Panc1 (cell line): ENCODE results near the gene LBH. TPM values are rescaled to one million over a fixed set of nuclear protein-coding genes. Genes with fewer than 3 reads are reported as not detected.

Experiments
- ATAC-seq: fragments of 200-7000 bp; cut with Tn5 transposase; 2 replicates; pipeline ENCODE4 v1.9.1; 2020; ENCODE audit warnings: mild to moderate bottlenecking, moderate library complexity
- BruUV-seq: library from RNA; stranded (reverse); fragments of 400-500 nt; replicated peaks from 2 replicates; lab custom pipeline; 2021; lab: Mats Ljungman, UMichigan
- CTCF ChIA-PET: fragments of 300-600 bp; sonication (Branson Sonifier 250); formaldehyde crosslinking; loops from one replicate; lab custom pipeline; 2022; ENCODE audit warnings: antibody characterized with exemption; lab: Charles Lee
- POLR2A ChIA-PET: fragments of 300-600 bp; sonication (Branson Sonifier 250); formaldehyde crosslinking; loops from one replicate; lab custom pipeline; 2022; ENCODE audit warnings: antibody characterized with exemption; lab: Charles Lee
- DNase-seq: peaks from one replicate; pipeline ENCODE4 v3.0.0-alpha.2; 2010; ENCODE audit warnings: low read depth, low spot score
- H3K27ac ChIP-seq: 2 replicates; pipeline ENCODE4 v1.5.1; 2011; ENCODE audit warnings: mild to moderate bottlenecking, low read length, inconsistent platforms
- H3K27me3 ChIP-seq: fragments of 200-500 bp; sonication (Bioruptor generic); 2 replicates; pipeline ENCODE4 v1.6.0; 2014; ENCODE audit warnings: low read length, inconsistent platforms; ENCODE audit not compliant: control insufficient read depth, insufficient read depth
- H3K36me3 ChIP-seq: fragments of 200-500 bp; sonication (Bioruptor generic); 2 replicates; pipeline ENCODE4 v1.5.1; 2014; ENCODE audit warnings: inconsistent platforms, mild to moderate bottlenecking, low read length, moderate library complexity; ENCODE audit not compliant: control insufficient read depth, insufficient read depth
- H3K4me1 ChIP-seq: 2 replicates; pipeline ENCODE4 v1.5.1; 2011; ENCODE audit warnings: inconsistent platforms, mild to moderate bottlenecking, low read length, moderate library complexity; ENCODE audit not compliant: control insufficient read depth, insufficient read depth
- H3K4me3 ChIP-seq, 2 experiments: 2 replicates each; pipeline ENCODE4 v1.5.1; 2011 to 2012; ENCODE audit warnings: low read depth in 2 of 2, low read length in 2 of 2, mild to moderate bottlenecking in 2 of 2, inconsistent platforms in 1 of 2, moderate library complexity in 1 of 2
- H3K9me3 ChIP-seq: fragments of 200-500 bp; sonication (Bioruptor generic); 2 replicates; pipeline ENCODE4 v1.5.1; 2014; ENCODE audit warnings: low read depth, mild to moderate bottlenecking, inconsistent platforms, low read length, moderate library complexity; ENCODE audit not compliant: control insufficient read depth, insufficient read depth
- CTCF ChIP-seq: fragments of 450-650 bp; IDR thresholded peaks from 2 replicates; pipeline ENCODE4 v1.5.1; 2017; ENCODE audit warnings: mild to moderate bottlenecking
- POLR2AphosphoS5 ChIP-seq: IDR thresholded peaks from 2 replicates; pipeline ENCODE4 v1.6.1; 2012; ENCODE audit warnings: mild to moderate bottlenecking, low read depth, low read length, moderate library complexity
- SIN3A ChIP-seq: IDR thresholded peaks from 2 replicates; pipeline ENCODE4 v1.6.1; 2012; ENCODE audit warnings: low read depth, mild to moderate bottlenecking, low read length, moderate library complexity, borderline replicate concordance; ENCODE audit not compliant: insufficient read depth
- TCF7L2 ChIP-seq: IDR thresholded peaks from 2 replicates; pipeline ENCODE4 v1.6.1; 2011; ENCODE audit warnings: mild to moderate bottlenecking, low read depth, low read length, inconsistent platforms
- in situ Hi-C: cut with HindIII; loops from 2 replicates; pipeline ENCODE4 v1.10.0; 2016; ENCODE audit warnings: low sequenced_read_pairs, low pct_unique_long_range_greater_than_20kb
- intact Hi-C: fragments of 100-400 bp; cut with micrococcal nuclease; formaldehyde crosslinking; loops from one replicate; pipeline ENCODE4 v1.10.0; 2022; ENCODE audit not compliant: unreplicated experiment
- total RNA-seq: library from RNA; stranded (reverse); gene quantifications from one replicate; pipeline ENCODE4 v1.2.1, GENCODE V29; 2021; ENCODE audit not compliant: unreplicated experiment
- TF ChIP-seq, protein P1 (sequence below), 2 experiments: IDR thresholded peaks; 2 replicates each; pipeline ENCODE4 v1.6.1; 2011 to 2012; ENCODE audit warnings: low read depth in 2 of 2, control low read depth in 1 of 2, low read length in 1 of 2, mild to moderate bottlenecking in 1 of 2, moderate library complexity in 1 of 2; ENCODE audit not compliant: insufficient read depth in 1 of 2

The LBH gene
- total RNA-seq, 1 experiment from 2014 or later: 2.2 TPM

DNA sequence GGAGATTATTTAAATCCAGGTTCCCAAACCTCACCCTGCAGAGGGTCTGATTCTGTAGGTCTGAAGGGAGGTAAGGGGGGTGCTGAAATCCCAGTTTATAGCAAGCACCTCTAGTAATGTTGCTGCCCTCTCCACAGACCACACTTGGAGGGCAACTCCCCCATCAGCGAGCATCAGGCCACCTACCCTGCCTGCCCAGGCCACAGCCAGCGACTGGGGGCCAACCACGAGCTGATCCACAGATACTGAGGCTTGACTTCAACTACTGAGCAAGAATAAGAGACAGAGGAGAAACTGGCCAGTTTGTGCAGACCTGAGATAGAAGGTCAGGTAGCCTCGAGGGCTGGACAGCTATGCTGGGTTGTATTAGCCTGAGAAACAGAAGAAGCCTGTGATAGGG is 36.3 kb upstream of the LBH start:
- Histone ChIP-seq H3K4me3 (no peak overlapping the region), H3K27ac (no peak overlapping the region), H3K36me3 (no peaks in the 10 kb centered on the region), H3K9me3 (no peaks in the 10 kb centered on the region), H3K27me3 (no peaks in the 10 kb centered on the region), H3K4me1 (no peaks in the 10 kb centered on the region)
- no peak for DNase-seq
- ChIA-PET POLR2A (interaction anchor here (0.7 kb wide), 1 partner anchor 56 kb away, joined by 4 read pairs; no protein-coding TSS in a partner anchor), CTCF (no interaction called here)
- intact Hi-C loops: no loop called here
- no peak for ATAC-seq
- BruUV-seq: no TSS peak
- TF ChIP-seq, protein P1, sequence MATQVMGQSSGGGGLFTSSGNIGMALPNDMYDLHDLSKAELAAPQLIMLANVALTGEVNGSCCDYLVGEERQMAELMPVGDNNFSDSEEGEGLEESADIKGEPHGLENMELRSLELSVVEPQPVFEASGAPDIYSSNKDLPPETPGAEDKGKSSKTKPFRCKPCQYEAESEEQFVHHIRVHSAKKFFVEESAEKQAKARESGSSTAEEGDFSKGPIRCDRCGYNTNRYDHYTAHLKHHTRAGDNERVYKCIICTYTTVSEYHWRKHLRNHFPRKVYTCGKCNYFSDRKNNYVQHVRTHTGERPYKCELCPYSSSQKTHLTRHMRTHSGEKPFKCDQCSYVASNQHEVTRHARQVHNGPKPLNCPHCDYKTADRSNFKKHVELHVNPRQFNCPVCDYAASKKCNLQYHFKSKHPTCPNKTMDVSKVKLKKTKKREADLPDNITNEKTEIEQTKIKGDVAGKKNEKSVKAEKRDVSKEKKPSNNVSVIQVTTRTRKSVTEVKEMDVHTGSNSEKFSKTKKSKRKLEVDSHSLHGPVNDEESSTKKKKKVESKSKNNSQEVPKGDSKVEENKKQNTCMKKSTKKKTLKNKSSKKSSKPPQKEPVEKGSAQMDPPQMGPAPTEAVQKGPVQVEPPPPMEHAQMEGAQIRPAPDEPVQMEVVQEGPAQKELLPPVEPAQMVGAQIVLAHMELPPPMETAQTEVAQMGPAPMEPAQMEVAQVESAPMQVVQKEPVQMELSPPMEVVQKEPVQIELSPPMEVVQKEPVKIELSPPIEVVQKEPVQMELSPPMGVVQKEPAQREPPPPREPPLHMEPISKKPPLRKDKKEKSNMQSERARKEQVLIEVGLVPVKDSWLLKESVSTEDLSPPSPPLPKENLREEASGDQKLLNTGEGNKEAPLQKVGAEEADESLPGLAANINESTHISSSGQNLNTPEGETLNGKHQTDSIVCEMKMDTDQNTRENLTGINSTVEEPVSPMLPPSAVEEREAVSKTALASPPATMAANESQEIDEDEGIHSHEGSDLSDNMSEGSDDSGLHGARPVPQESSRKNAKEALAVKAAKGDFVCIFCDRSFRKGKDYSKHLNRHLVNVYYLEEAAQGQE (IDR thresholded peaks at IDR 0.05; ENCODE audit: insufficient read depth in 1 of 2, low read depth in 2 of 2, low read length in 1 of 2): no peak
- TF ChIP-seq POLR2AphosphoS5 (no peak), TCF7L2 (no peak), SIN3A (no peak), CTCF (no peak)
- in situ Hi-C loops: no loop called here

DNA sequence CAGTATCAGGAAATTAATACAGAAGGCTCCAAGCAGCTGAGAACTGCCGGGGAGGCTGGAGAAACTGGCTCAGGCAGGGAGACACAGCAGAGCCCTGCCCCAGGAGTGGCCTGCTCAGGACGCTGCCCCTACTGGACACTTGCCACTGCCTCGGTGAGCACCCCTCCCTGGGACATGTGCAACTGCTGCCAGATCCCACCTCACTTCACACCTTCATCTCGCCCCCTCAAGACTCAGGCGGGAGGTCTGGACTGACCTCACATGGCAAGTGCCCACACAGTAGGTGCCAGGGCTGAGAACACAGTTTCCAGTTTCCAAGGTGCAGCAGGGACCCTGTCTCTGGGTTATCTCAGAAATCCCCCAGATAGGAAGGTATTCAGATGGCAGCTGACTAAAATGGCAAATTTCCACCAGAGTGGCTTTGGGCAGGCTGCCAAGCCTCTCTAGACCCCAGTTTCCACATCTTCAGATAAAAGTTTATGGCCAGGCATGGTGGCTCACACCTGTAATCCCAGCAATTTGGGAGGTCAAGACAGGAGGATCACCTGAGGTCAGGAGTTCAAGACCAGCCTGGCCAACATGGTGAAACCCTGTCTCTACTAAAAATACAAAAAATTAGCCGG is 33.7 kb upstream of the LBH start:
- Histone ChIP-seq H3K27ac (no peak overlapping the region), H3K4me3 (no peak overlapping the region), H3K4me1 (no peaks in the 10 kb centered on the region), H3K36me3 (no peaks in the 10 kb centered on the region), H3K9me3 (no peaks in the 10 kb centered on the region), H3K27me3 (peaks cover 2% of the 10 kb centered on the region)
- no peak for DNase-seq
- in situ Hi-C loops (no loop called here), intact Hi-C loops (no loop called here)
- ChIA-PET CTCF (no interaction called here), POLR2A (no interaction called here)
- no TSS peak for BruUV-seq
- TF ChIP-seq CTCF: no peak
- TF ChIP-seq, protein P1 (IDR thresholded peaks at IDR 0.05; ENCODE audit: insufficient read depth in 1 of 2, low read depth in 2 of 2, low read length in 1 of 2): no peak
- TF ChIP-seq SIN3A: no peak
- TF ChIP-seq TCF7L2: no peak
- TF ChIP-seq POLR2AphosphoS5: no peak
- ATAC-seq: no peak
